NCI-H748 treated with DMSO at 0.1 percent for 48 hours (cell line): ENCODE results near the gene NUCB2.
A peak's percentile ranks its signal among the peaks of the same experiment; 100 is the strongest.

ENCODE experiments used
- DNase-seq: peaks from one replicate; lab custom pipeline; 2025; lab: John Stamatoyannopoulos, UW

Gene NUCB2

DNA sequence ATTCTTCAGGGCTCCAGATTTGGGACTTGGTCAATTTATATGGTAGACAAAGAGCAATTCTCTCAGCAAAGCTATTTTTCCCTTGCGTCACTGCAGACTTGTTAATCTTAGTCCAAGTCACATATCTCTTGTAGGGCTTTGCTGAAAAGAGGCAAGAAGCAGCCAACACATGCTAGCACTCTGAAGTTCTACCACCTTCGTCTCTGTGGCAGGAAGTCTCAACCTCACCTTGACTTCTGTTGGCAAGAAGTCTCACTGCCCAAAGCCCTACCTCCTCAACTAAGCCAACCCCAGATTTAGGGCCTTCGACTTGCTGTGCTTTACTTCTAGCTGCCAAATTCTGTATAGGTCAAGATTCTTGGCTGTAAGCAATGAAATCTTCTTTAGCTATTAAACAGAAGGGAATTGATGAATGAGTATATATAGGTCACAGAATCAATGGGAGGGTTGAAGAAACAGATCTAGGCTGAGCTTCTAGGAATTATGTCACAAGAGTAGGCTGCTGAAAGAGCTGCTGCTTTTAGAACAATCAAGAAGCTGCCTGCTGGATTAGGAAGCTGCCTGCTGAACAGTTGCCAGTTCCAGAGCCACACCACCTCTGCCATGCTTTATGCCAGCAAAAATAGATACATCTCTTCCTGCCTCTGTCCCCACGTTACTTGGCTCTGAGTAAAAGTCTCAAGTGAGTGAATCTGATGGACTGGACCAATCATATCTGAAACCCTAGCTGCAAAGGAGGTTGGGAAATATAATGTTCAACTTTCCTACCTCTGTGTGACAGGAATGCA is 57.5 kb downstream of the NUCB2 start:
- DNase-seq, result no peak

DNA sequence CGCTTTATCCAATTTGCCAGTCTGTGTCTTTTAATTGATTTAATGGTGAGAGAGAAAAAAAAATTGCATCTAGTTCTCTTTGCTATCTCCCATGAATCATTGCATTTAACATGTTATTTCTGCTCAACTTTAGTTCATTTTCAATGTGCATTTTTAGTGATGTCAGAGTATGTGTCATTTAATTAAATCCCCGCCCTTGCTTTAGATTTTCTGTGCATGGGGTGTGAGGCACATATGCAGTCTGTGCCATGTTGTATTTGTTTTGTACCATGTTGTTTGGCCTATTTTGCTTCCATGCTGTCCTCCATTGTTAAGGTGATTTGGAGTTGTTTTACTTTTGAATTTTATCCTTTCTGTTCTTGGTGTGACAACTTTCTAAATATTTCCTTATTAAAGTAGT is 66.7 kb downstream of the NUCB2 start:
- no peak for DNase-seq

DNA sequence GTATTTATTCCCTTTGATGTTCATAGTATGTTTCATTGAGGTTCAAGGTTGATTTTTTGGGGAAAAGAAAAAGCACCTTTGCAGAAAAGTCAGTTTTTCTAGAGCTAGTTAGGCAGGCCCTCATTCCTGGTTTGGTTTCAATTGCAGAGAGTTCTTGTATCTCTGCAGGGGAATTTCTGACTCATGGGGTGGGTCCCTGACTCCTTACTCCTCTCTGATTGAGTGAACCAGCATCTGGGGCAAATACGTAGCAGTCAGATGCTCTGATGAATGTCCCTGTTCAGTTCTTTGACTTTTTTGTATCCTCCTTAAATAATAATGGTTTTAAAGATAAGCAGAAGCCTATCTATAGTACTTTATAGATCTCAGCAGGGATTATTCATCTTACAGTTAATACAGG is 67.4 kb downstream of the NUCB2 start:
- no peak for DNase-seq

DNA sequence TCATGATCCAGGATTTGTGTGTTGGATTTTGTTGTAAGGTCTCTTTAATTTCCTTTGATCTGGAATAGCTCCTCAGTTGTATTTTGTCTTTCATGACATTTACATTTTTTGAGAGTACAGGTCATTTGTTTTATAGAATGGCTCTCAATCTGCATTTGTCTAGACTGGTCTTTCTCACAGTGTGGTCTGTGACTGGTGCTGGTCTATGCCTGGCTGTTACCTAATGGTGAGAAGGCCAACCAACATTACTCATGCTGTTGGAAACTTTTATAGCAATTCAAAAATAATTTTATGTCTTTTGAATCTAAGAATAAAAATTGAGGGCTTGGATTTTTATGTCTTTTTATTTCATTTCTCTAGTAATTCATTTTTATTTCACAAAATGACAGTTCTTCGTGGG is 71.1 kb downstream of the NUCB2 start:
- DNase-seq, result no peak

DNA sequence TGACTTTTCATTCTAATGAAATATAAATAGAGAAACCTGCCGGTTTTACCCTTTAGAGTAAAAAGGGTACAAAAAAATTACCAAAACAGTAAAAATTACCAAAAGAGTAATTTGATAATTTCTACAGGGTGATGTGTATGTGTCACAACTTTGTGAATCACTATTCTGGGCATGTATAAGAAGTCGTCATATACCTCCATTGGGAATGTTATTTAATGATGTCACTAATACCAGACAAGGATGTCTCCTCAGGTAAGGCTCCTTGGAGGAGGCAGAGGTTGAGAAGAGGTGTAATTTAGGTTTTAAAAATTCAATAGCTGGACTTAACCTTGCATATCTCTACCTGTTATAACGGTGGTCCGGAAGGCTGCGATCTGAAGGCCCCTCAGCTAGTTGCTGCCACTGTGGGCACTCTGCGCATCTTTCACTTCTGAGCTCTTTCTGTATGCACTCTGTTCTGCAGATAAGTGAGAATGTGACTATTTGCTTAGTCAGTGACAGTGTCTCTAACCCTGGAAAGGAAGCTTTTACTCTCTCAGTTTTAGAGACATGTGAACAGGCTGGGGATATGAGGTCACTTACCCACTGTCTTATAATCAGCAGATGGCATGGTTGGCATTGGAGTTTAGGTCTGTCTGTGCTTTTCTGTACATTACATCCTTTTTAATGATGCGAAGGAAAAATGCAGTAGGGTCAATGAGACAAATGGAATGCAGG is 74.1 kb downstream of the NUCB2 start:
- no peak for DNase-seq

DNA sequence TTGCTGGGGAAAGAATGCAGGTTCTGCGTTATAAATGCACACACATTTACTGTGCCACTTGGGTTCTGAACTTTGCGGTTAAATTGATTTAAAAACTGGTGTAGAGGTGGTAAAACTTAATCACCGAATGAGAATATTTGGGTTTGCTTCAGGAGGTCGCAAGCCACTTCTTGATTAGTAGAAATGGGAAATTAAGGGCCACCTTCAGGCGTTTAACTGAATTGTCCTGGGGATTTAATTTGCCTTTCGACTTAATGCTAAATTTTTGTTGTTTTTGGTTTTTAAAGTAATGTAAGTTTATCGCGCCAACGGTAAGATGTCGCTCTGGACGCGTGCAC is 74.6 kb downstream of the NUCB2 start:
- DNase-seq, result no peak

DNA sequence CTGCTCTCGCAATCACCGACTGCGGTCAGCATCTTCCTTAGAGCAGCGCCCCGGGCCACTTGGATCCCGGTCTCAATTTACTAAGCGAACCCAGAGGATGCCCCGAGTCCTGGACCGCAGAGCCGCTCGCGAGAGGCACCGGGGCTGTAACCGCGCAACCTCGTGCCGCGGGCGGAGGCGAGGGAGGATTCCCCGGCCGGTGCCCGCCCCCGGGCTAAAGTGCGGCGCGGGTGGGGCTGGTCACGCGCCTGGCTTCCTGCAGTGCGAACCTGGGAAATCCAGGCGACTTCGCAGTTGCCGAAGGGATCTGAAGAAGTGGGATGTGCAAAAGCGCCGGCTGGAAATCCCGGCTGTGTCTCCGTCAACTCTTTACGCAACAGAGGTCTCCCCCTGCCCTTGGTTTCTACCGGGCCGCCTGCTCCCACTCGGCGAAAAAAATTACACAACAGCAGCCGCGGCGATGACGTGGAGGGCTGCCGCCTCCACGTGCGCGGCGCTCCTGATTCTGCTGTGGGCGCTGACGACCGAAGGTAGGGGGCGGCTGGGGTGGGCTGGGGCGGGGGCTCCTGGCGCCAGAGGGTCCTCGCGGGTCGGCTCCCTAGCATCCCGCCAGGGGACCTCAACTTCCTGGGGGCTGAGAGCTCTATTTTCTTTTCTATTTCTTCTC is 75.1 kb downstream of the NUCB2 start, which contains the start of gene NCR3LG1:
TSS of gene NCR3LG1 (plus strand) at position 291 of the 667 bp plus-strand sequence. CDS start at position 461, 170 bp downstream.
- peak; percentile 57 for DNase-seq

DNA sequence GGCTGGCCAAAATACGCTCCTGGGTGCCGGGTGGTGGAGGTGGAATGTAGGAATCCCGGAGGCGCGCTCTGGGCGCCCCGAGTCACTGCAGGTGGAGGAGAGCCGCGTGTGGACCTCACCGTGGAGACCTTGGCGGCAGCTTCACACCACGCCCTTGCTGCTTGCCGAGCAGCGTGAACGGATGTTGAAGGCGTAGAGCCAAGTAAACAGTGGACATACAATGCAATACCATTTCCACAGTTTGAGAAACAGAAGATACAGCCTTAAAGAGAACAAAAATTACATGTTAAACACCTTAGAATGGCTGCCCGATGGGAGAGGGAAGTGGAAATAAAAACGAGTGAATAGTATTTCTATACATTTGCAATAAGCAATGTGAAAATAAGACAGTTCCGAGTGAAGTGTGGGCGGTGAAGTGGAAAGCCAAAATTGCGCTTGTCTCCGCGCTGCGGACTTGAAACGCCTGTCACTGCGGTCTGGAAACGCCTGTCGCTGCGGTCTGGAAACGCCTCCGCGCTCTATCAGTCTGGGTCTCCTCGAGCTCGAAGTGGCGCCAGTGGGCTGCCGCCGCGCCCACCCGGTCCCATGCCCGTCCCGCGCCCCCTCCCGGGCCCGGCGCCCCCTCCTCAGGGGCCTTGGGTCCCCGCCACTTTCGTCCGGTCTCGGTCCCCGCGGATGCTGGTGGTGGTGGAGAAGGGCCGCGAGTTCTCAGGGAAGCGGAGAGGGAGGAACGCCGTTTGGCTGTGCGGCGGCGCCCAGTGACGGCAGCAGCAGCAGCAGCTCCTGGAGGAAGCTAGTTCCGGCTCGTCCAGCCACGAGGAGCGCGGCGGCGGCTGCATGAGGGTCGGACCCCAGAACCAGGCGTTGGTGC is 76.6 kb downstream of the NUCB2 start:
- peak; percentile 82 for DNase-seq

DNA sequence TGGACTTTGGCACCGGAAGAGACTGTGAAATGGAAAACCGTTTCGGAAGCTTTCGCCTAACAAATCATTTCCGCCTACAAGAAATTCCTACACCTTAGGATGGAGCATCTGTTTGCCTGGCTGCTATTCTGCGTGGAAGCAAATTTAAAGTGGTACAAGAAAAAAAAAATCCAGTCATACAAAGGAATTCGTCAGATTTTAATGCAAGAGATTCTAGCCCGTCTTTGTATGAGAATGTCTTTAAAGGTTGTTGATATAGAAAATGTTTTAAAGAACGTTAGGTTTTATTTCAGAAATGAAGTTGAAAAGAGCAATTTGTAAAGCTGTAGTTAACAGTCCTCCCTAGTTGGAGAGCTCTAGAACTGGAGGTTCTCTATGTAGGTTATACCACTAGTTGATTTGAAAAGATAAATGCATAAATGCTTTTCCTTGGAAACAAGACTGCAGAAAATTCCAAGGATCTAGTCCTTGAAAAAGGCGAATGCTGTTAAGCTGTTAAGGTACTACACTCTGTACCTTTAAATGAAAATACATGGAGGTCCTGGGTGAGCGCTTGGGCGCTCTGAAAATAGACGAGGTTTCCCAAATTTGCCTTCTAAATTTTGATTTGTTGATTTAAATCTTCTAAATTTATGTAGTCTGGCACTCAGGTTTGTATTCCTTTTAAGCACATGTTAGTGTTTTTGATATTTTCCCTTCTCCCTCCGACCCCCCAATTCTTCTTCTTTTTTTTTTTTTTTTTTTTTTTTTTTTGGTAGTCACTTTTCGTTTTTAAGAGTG is 77.5 kb downstream of the NUCB2 start:
- DNase-seq, result peak; percentile 75

DNA sequence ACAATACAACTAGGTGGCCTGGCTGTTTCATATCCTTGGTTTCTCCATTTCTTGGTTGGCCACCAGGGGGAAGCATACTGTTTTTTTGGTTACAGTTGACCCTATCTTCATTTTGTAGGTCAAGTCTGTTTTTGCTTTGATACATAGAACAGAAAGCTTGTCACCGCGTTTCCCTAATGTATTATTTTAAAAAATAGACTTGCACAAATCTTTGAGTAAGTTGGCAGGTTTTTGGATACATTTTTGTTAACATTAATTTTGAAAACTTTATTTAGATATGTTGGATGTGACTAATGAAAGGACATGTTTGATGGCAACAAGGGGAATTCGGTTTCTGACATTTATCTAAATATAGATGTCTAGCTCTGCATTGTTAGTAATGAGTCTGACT is 78.1 kb downstream of the NUCB2 start:
- DNase-seq, result peak; percentile 66

DNA sequence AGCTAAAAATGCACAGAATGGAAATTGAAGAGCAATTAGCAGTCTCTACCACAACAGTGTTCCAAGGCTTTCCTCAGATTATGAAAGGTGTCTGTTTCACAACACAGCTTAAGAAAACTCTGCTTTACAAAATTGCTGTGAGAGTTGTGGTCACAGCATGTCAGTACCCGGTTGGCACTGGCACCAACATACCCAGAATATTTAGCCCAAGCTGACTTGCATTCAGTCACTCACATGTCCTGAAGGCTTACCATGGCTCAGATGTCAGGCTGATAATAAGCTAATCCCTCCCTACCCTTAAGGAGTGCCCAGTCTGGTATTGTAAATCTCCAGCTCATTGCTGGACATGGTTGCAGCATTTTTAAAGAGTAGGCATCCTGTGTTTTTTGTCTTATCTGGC is 90.0 kb downstream of the NUCB2 start:
- DNase-seq, result no peak

DNA sequence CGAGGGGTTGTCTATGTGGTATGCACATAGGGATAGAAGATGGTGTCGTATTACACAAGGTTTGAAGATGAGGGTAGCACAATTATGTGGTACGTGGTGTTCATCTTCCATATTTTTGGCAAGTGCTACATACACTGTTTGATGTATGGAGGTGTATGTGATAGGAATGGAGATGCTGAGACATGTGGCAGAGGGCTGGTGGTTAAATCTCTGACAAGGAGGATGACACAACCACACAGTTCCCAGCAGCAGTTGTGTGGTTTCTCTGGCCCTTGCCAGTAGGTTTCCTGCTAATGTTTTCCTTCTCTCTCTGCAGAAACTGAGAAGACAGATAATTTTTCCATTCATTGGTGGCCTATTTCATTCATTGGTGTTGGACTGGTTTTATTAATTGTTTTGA is 92.0 kb downstream of the NUCB2 start:
- DNase-seq, result no peak

DNA sequence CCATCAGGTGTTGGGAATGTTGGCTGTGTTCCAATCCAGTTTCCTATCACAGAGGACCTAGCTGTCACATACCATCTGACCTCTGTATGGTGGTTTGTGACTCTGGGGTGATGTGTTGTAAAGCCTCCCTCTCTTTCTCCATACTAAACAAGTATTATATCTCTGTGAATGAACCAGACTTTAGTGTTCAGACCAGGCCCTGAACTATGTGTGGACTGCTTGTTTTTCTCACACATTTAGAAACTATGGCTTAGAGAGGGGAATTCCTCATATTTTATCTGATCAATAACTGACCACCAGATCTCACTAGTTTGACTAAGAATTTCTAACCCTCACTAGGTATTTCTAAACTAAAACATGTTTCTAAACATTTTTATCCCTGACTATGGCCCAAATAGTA is 92.6 kb downstream of the NUCB2 start:
- no peak for DNase-seq

DNA sequence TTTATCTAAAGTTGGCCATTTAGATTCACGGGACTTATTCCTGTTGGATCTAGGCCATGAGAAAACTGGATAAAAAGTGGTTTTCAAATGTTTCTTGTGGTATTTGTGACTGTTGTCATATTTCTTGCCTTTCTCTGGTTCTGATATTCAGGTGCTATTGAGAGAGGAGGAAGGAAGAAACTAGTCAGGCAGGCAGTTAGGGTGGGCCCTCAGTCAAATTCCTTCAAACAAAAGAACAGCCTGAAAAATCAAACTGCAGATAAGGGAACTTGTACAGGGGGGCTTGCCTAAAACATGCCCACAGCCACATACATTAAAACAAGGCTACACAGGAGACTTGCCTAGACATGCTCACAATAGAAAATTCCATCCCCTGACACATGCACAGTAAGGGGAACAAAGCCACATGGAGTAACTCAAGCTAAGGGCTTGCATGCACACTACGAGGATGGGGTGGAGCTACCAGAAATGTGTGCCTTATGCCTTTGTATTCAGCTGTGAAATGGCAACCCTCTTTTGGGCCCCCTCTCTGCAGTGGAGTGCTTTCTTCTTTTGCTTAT is 93.2 kb downstream of the NUCB2 start:
- DNase-seq, result no peak

DNA sequence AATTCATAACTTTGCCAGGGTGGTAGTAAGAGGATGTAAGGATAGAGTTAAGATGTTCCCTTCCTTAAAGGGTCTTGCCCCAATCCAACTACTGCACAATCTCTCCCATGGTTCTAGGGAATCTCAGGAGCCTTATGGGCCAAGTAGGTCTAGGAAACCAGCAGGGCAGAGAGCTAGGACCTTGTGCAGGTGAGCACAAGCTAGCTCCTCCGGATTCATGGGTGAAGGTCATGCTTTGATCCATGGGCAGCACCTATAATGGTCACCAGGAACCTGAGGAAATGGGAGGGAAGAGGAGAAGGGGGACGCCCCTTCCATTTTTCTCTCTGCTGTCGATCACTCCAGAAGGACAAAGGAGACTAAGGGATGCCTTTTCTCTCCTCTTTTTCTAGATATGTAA is 95.1 kb downstream of the NUCB2 start:
- no peak for DNase-seq

DNA sequence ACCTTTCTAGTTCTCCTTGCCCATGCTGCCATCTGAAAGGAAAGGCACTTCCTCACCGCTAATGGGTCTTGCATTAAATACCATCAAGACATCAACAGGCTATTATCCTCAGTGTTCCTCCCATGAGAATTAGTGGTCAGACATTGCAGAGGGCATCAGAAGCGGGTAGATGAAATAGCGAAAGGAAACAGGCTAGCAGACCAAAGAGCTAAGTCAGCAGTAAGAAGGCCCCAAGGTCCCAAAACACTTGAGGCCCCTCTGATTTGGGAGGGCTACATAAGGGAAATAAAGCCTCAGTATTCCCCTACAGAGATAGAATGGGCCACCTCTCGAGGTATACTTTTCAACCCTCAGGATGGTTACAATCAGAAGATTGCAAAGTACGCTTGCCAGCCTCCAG is 99.0 kb downstream of the NUCB2 start:
- DNase-seq, result no peak

DNA sequence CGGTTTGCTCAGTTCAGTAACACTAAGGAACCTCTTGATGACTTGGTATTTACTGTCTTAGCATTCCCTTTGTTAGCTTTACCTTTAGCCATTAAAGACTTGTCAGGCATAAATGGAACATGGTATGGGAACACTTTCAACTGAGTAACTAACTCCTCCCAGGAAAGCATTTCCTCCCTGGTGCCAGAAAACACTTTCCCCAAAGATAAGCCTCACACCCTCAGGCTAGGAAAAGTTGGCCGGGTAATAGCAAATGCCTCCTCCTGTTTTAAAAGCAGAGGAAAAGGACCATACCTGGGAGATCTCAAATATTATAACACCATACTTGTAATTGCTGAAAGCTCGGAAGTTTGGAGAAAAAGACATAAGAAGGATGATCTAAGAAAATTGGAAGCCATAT is 100.0 kb downstream of the NUCB2 start:
- DNase-seq, result no peak

DNA sequence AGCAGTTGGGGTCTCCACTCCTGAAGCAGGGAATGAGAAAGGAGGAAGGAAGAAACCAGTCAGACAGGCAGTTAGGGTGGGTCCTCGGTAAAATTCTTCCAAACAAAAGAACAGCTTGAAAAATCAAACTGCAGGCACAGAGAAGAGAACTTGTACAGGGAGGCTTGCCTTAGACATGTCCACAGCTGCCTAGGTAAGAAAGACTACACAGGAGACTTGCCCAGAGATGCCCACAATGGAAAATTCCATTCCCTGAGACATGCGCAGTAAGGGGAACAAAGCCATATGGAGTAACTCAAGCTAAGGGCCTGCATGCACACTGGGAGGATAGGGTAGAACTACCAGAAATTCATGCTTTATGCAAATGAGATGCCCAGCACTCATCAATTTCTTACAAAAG is 102.1 kb downstream of the NUCB2 start:
- no peak for DNase-seq

DNA sequence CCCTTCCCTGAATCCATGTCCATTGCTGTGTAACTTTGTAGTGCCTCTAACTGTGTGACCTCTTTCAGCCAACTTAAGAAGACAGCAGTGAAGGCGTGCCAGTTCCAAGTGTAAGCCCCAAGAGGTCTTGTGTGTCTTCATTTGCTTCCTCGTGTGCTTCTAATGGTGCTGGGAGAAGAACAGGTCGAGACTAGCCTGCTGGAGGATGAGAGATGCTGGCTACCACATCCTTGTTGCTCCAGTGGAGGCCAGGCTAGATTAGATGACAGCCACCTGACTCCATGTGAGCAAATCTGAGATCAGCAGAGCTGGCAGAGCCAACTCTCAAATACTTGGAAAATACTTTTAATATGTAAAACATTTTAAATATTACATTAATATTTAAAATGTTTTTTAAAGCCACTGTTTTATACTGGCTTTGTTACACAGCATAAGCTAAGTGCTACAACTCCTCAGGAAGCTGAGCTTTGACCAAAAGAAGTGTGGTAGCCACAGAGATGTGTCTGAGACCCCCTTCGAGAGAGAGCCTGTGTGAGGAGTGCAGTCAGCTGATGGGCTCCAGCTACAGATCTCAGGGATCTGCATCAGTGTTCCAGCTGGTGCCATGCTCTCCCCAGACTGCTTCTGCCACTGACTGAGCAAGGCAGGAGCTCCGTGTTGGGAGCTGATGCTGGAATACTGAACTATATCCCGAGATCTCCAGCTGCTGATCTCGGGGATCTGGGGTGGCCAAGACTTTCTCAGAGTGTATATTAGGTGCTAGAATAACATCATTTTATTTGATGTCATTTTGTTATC is 103.0 kb downstream of the NUCB2 start:
- no peak for DNase-seq

DNA sequence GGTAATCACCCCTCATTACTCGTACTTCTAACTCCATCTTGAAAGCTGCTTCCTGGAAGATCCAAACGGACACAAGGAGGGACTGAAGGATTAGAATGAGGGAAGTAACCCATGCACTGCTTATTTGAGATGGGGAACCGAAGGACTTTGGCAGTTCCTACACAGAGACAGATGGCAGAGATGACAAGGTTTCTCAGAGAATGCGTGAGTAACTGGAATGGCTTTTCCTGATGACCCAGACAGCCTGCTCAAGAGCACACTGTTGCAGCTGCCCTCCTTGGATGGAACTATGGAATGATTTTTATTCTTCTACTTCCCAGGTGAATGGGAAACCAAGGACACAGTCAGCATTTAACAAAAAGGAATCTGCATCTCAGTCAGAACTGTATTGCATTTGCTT is 104.6 kb downstream of the NUCB2 start:
- no peak for DNase-seq
